PC-3 (cell line): ENCODE data around the gene BPIFB2. TPM values are rescaled to one million over a fixed set of nuclear protein-coding genes. Genes with fewer than 3 reads are reported as not detected.
A peak's percentile ranks its signal among the peaks of the same experiment; 100 is the strongest.

ENCODE experiments used
- ATAC-seq: fragments of 200-7000 bp; cut with Tn5 transposase; 2 replicates; pipeline ENCODE4 v1.9.1; 2020; ENCODE audit warnings: mild to moderate bottlenecking, moderate library complexity
- BruUV-seq: library from RNA; stranded (reverse); fragments of 400-500 nt; replicated peaks from 2 replicates; lab custom pipeline; 2021; lab: Mats Ljungman, UMichigan
- CTCF ChIA-PET: fragments of 300-600 bp; sonication (Branson Sonifier 250); formaldehyde crosslinking; loops from one replicate; lab custom pipeline; 2022; ENCODE audit warnings: antibody characterized with exemption; lab: Charles Lee
- POLR2A ChIA-PET: fragments of 300-600 bp; sonication (Branson Sonifier 250); formaldehyde crosslinking; loops from one replicate; lab custom pipeline; 2022; ENCODE audit warnings: antibody characterized with exemption; ENCODE audit not compliant: unreplicated experiment; lab: Charles Lee
- DNase-seq: peaks from one replicate; pipeline ENCODE4 v3.0.0-alpha.2; 2015
- H2AFZ ChIP-seq: fragments of 300-600 bp; sonication (generic); 2 replicates; pipeline ENCODE4 v1.6.0; 2016; ENCODE audit warnings: antibody characterized with exemption, low read length
- H3F3A ChIP-seq: fragments of 300-600 bp; sonication (generic); one replicate; pipeline ENCODE4 v1.6.0; 2017; ENCODE audit warnings: antibody characterized with exemption, low read length, control low read depth, mild to moderate bottlenecking; ENCODE audit not compliant: unreplicated experiment
- H3K27ac ChIP-seq: fragments of 300-600 bp; sonication (generic); 2 replicates; pipeline ENCODE4 v1.5.1; 2016; ENCODE audit warnings: mild to moderate bottlenecking, low read length
- H3K27me3 ChIP-seq: fragments of 300-600 bp; sonication (generic); 2 replicates; pipeline ENCODE4 v1.6.1; 2016; ENCODE audit warnings: low read length, mixed read lengths
- H3K36me3 ChIP-seq: fragments of 300-600 bp; sonication (generic); 2 replicates; pipeline ENCODE4 v1.6.1; 2016; ENCODE audit warnings: low read depth, mixed run types, low read length, mixed read lengths
- H3K4me1 ChIP-seq: fragments of 300-600 bp; sonication (generic); 2 replicates; pipeline ENCODE4 v1.5.1; 2016; ENCODE audit warnings: low read length; ENCODE audit not compliant: insufficient read depth
- H3K4me2 ChIP-seq: fragments of 300-600 bp; sonication (generic); 2 replicates; pipeline ENCODE4 v1.6.0; 2016; ENCODE audit warnings: low read length
- H3K4me3 ChIP-seq: fragments of 300-600 bp; sonication (generic); 2 replicates; pipeline ENCODE4 v1.5.1; 2016; ENCODE audit warnings: mild to moderate bottlenecking, low read length, mixed read lengths
- H3K79me2 ChIP-seq: fragments of 300-600 bp; sonication (generic); 2 replicates; pipeline ENCODE4 v1.6.1; 2017; ENCODE audit warnings: low read length, mixed read lengths
- H3K9ac ChIP-seq: fragments of 300-600 bp; sonication (generic); 2 replicates; pipeline ENCODE4 v1.6.0; 2016; ENCODE audit warnings: mild to moderate bottlenecking, low read length
- H3K9me2 ChIP-seq: fragments of 300-600 bp; sonication (generic); replicated peaks from 2 replicates; pipeline ENCODE4 v1.6.1; 2016; ENCODE audit warnings: mixed run types, low read length, mixed read lengths
- H3K9me3 ChIP-seq: fragments of 300-600 bp; sonication (generic); 2 replicates; pipeline ENCODE4 v1.6.1; 2016; ENCODE audit warnings: low read length, mixed read lengths
- H4K20me1 ChIP-seq: fragments of 300-600 bp; sonication (generic); 2 replicates; pipeline ENCODE4 v1.6.1; 2016; ENCODE audit warnings: low read length, mixed read lengths
- EZH2 ChIP-seq: fragments of 300-600 bp; sonication (generic); IDR thresholded peaks from one replicate; pipeline ENCODE4 v1.6.1; 2017; ENCODE audit warnings: antibody characterized with exemption, mild to moderate bottlenecking, low read length; ENCODE audit not compliant: unreplicated experiment
- EZH2phosphoT487 ChIP-seq: fragments of 300-600 bp; sonication (generic); IDR thresholded peaks from 2 replicates; pipeline ENCODE4 v1.6.1; 2018; ENCODE audit warnings: mild to moderate bottlenecking, antibody characterized with exemption, low read length, borderline replicate concordance
- intact Hi-C: fragments of 100-400 bp; cut with micrococcal nuclease; formaldehyde crosslinking; loops from 2 replicates; pipeline ENCODE4 v1.9.0; 2023
- total RNA-seq: library from RNA; depleted of rRNA; stranded (reverse); fragments of >200 nt; gene quantifications from 2 replicates; pipeline ENCODE4 v1.2.3, GENCODE V29; 2014
- TF ChIP-seq, protein P1 (sequence below): fragments of 300-600 bp; sonication (generic); conservative IDR thresholded peaks from 2 replicates; pipeline ENCODE4 v1.5.1; 2017; ENCODE audit warnings: antibody characterized with exemption, low read depth, mild to moderate bottlenecking, low read length

Gene BPIFB2
- total RNA-seq, 1 experiment from 2014 or later: not detected

DNA sequence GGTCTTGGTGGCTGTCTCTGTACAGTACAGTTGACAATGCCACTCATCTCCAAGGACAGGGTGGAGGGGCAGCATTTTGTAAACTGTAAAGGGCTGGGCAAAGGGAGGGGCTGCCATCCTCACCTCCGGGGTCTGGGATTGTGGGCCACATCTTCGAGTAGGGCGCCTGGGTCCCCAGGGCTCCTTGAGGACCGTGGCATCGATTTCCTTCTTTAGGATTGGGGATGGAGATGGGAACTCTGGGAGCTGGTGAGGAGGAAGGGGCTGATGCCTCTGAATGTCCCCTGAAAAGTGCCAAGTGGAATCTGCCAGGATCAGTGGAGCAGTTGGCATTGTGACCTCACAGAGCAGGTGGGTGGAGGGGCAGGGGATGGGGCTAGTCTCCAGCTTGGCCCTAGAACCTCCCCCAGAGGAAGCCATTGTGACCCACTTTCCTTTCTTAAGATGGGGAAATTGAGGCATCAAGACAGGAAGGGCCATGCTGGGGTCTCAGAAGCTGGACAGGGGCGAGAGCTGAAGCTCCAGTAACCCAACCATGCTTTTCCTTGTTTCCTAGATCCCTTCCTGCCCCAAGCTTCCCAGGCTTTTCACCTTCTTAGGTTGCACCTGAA lies 3.3 kb upstream of the BPIFB2 start, which contains the start of gene SUN5:
SUN5 (minus strand) TSS at position 293 of the 611 bp plus-strand sequence; CDS start at position 200, 93 bp downstream.
- no peak within 1 kb of the TSS for H3K27ac ChIP-seq
- TF ChIP-seq EZH2 (no peak), EZH2phosphoT487 (no peak)
- TF ChIP-seq, protein P1, sequence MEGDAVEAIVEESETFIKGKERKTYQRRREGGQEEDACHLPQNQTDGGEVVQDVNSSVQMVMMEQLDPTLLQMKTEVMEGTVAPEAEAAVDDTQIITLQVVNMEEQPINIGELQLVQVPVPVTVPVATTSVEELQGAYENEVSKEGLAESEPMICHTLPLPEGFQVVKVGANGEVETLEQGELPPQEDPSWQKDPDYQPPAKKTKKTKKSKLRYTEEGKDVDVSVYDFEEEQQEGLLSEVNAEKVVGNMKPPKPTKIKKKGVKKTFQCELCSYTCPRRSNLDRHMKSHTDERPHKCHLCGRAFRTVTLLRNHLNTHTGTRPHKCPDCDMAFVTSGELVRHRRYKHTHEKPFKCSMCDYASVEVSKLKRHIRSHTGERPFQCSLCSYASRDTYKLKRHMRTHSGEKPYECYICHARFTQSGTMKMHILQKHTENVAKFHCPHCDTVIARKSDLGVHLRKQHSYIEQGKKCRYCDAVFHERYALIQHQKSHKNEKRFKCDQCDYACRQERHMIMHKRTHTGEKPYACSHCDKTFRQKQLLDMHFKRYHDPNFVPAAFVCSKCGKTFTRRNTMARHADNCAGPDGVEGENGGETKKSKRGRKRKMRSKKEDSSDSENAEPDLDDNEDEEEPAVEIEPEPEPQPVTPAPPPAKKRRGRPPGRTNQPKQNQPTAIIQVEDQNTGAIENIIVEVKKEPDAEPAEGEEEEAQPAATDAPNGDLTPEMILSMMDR: no peak
- ATAC-seq (no peak), DNase-seq (no peak)
- POLR2A ChIA-PET: interaction anchor here (0.6 kb wide), 1 partner anchor 23 kb away, joined by 3 read pairs; no protein-coding TSS in a partner anchor
- H3K4me3 ChIP-seq: no peak within 1 kb of the TSS
- no peaks in the 10 kb centered on the region for H3K9me3 ChIP-seq
- no peaks in the 10 kb centered on the region for H3K79me2 ChIP-seq
- no peak within 1 kb of the TSS for H3K9ac ChIP-seq
- BruUV-seq: no TSS peak
- H3K9me2 ChIP-seq: no peaks in the 10 kb centered on the region
- H3F3A ChIP-seq: no peaks in the 10 kb centered on the region
- H3K27me3 ChIP-seq: no peaks in the 10 kb centered on the region
- H3K36me3 ChIP-seq: no peaks in the 10 kb centered on the region
- CTCF ChIA-PET: interaction anchor here (0.6 kb wide), 1 partner anchor 47 kb away, joined by 3 read pairs; no protein-coding TSS in a partner anchor
- no peaks in the 10 kb centered on the region for H3K4me1 ChIP-seq
- H2AFZ ChIP-seq: no peak within 1 kb of the TSS
- no peaks in the 10 kb centered on the region for H4K20me1 ChIP-seq
- H3K4me2 ChIP-seq: no peak within 1 kb of the TSS
- intact Hi-C loops: no loop called here

DNA sequence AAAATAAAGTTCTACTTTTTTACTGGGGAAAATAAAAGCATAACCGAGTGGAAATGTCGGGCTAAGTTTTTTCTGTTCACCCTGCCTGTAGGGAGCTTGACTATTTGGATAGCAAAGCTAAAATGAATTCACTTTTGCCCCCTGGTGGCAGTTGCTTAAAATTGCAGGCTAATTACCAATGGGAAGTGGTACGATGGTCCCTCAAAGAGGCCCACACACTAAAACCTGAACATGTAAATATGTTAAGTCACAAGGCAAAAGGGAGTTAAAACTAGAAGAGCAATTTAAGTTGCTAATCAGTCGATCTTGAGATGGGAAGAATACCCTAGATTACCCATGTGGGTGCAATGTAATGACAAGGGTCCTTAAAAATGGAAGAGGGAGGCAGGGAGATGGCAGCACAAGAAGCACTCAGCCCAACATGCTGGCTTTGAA lies 2.4 kb upstream of the BPIFB2 start:
- no TSS peak for BruUV-seq
- H3K36me3 ChIP-seq: no peaks in the 10 kb centered on the region
- DNase-seq (peak; percentile 59), ATAC-seq (0 out of 2 replicates have a peak, but pooled peaks have one; percentile 38)
- TF ChIP-seq EZH2phosphoT487: no peak
- TF ChIP-seq, protein P1: peak; percentile 80
- H3K9me3 ChIP-seq: no peaks in the 10 kb centered on the region
- intact Hi-C loops: loop anchor here (1.0 kb wide), 1 partner anchor 103 kb away; no protein-coding TSS in a partner anchor
- H3K4me1 ChIP-seq: no peaks in the 10 kb centered on the region
- no peaks in the 10 kb centered on the region for H4K20me1 ChIP-seq
- no peaks in the 10 kb centered on the region for H3K9me2 ChIP-seq
- no peak overlapping the region for H2AFZ ChIP-seq
- no peaks in the 10 kb centered on the region for H3F3A ChIP-seq
- H3K4me3 ChIP-seq: no peak overlapping the region
- POLR2A ChIA-PET: interaction anchor here (0.6 kb wide), 1 partner anchor 24 kb away, joined by 3 read pairs; no protein-coding TSS in a partner anchor
- CTCF ChIA-PET: interaction anchor here (0.6 kb wide), 2 partner anchors 48 to 331 kb away, joined by 3 read pairs; partner anchors contain the start of gene C20orf203
- no peaks in the 10 kb centered on the region for H3K27me3 ChIP-seq
- H3K27ac ChIP-seq: no peak overlapping the region
- no peak overlapping the region for H3K9ac ChIP-seq
- H3K79me2 ChIP-seq: no peaks in the 10 kb centered on the region
- no peak overlapping the region for H3K4me2 ChIP-seq
